ENCODE measurements around the gene SHE.
A peak's percentile ranks its signal among the peaks of the same experiment; 100 is the strongest.
"Not testable (repeated sequence)": the region's sequence is repeated elsewhere in the genome, so short reads cannot be mapped to it uniquely, and the experiment has no call there.

The SHE gene

GRCh38 chr1:154512760-154513159 is 10.5 kb upstream of the SHE start:
- no peak for DNase-seq

- DNase-seq: no peak
Measured at GRCh38 chr1:154503898-154504297, 1.7 kb upstream of the SHE start.

- peak; percentile 13 for DNase-seq
Measured at GRCh38 chr1:154502744-154503115, 518 bp upstream of the SHE start.

GRCh38 chr1:154501423-154502065 is 668 bp downstream of the SHE start:
- DNase-seq: peak; percentile 7

GRCh38 chr1:154500533-154500932 is 1.7 kb downstream of the SHE start:
- no peak for DNase-seq

- peak; percentile 15 for DNase-seq
Measured at GRCh38 chr1:154499446-154499845, 2.8 kb downstream of the SHE start.

- peak; percentile 15 for DNase-seq
Measured at GRCh38 chr1:154497026-154497806, 5.0 kb downstream of the SHE start.

- no peak for DNase-seq
Measured at GRCh38 chr1:154496383-154496782, 5.8 kb downstream of the SHE start.

- DNase-seq: no peak
Measured at GRCh38 chr1:154495496-154496273, 6.5 kb downstream of the SHE start.

GRCh38 chr1:154493276-154493675 is 8.9 kb downstream of the SHE start:
- DNase-seq: peak; percentile 11

GRCh38 chr1:154492115-154492514 is 10.1 kb downstream of the SHE start:
- DNase-seq: no peak

- DNase-seq: no peak
Measured at GRCh38 chr1:154490317-154490716, 11.9 kb downstream of the SHE start.

- DNase-seq: no peak
Measured at GRCh38 chr1:154489695-154490274, 12.4 kb downstream of the SHE start.

- DNase-seq: no peak
Measured at GRCh38 chr1:154488922-154489321, 13.3 kb downstream of the SHE start.

GRCh38 chr1:154486756-154487155 is 15.5 kb downstream of the SHE start:
- not testable (repeated sequence) for DNase-seq

GRCh38 chr1:154485910-154486496 is 16.2 kb downstream of the SHE start:
- no peak for DNase-seq

GRCh38 chr1:154485106-154485505 is 17.1 kb downstream of the SHE start:
- no peak for DNase-seq

GRCh38 chr1:154483941-154484803 is 18.0 kb downstream of the SHE start:
- no peak for DNase-seq

- DNase-seq: no peak
Measured at GRCh38 chr1:154481053-154481452, 21.2 kb downstream of the SHE start.

- peak; percentile 61 for DNase-seq
Measured at GRCh38 chr1:154479764-154480421, 22.3 kb downstream of the SHE start.

GRCh38 chr1:154478639-154479038 is 23.6 kb downstream of the SHE start:
- DNase-seq: peak; percentile 35

Data from stimulated activated CD4-positive, alpha-beta T cell treated with anti-CD3 and anti-CD28 coated beads, Interleukin-15, amount 100 ng/mL, for 24 hours (primary cell).